GM21423 (cell line): ENCODE data around the gene S1PR4.

ENCODE experiments used
- ATAC-seq: cut with Tn5 transposase; IDR thresholded peaks from one replicate; pipeline ENCODE4 v1.9.1; 2021; ENCODE audit warnings: mild to moderate bottlenecking, moderate library complexity; ENCODE audit not compliant: unreplicated experiment

S1PR4 gene

GRCh38 chr19:3178377-3178972 is at the start of gene S1PR4:
Gene S1PR4 (plus strand): TSS chr19:3178769. CDS start chr19:3178793, 24 bp downstream.
- no peak for ATAC-seq

DNA sequence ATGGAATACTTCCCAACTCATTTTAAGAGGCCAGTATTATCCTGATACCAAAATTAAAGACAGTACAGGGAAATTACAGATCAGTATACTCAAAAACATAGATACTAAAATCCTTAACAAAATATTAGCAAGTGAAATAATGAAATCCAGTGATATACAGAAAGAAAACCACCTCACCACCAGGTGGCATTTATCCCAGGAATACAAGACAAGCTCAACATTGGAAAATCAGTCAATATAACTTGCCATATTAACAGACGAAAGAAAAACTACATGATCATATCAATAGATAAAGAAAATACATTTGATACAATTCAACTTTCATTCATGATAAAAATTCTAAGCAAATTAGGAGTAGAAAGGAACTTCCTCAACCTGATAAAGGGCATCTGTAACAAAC is 49.5 kb upstream of the S1PR4 start:
- no peak for ATAC-seq

GRCh38 chr19:3131168-3131567 is 47.4 kb upstream of the S1PR4 start:
- ATAC-seq: no peak

GRCh38 chr19:3132971-3133792 is 45.4 kb upstream of the S1PR4 start:
- ATAC-seq: peak; percentile 65

- ATAC-seq: no peak
Measured at GRCh38 chr19:3133793-3134116, 44.8 kb upstream of the S1PR4 start.

- peak; percentile 38 for ATAC-seq
Measured at GRCh38 chr19:3135961-3136683, 42.4 kb upstream of the S1PR4 start, which contains the start of gene GNA15. Gene GNA15 (plus strand): TSS chr19:3136033. CDS start chr19:3136451, 418 bp downstream.

DNA sequence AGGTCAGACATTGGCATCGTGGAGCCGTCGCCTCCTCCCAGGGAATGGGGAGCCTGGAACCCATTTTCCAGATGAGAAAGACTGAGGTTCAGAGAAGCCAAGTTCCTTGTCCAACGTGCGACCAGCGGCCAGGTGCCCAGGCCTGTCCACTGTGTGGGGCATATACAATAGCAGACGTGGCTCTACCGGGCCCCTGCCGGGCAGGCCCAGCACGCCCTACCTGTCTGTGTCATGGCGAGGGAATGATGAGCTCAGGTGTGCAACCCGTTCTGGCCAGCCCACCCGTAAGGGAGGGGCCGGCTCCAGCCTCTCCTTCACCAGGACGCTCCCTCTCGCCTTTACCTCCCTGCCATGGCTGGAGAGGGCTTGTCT is 41.9 kb upstream of the S1PR4 start:
- ATAC-seq: no peak

DNA sequence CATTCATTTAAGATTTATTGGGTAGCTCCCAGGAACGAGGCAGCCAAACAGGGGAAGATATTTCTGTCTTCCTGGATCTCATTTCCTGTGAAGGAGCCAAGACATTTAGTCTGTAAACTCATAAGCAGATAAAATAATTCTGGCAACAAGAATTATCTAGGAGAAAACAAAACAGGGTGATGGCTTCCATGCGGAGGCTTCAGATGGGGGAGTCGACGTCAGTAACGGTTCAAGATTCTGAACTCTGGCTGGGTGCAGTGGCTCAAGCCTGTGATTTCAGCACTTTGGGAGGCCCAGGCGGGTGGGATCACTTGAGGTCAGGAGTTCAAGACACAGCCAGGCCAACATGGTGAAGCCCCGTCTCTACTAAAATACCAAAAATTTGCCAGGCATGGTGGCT is 41.5 kb upstream of the S1PR4 start:
- no peak for ATAC-seq

DNA sequence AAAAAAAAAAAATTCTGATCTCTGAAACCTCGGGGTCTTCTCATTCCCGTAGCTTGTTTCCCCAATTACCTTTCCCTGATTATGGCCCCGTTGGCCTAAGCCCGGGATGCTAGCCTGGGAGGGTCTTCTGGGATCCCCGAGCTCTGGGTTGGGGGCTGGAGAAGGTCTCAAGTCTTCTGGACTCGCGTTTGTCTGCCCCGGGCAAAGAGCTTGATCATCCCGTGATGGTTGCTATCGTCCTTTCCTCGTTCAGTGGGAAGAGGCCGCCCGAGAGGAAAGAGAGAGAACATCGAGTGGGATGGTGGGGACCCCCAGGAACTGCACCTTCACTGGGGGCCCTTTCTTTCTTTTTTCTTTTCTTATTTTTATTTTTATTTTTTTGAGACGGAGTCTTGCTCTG is 40.3 kb upstream of the S1PR4 start:
- ATAC-seq: no peak

- ATAC-seq: no peak
Measured at GRCh38 chr19:3140667-3141038, 37.9 kb upstream of the S1PR4 start.

- no peak for ATAC-seq
Measured at GRCh38 chr19:3142292-3142670, 36.3 kb upstream of the S1PR4 start.

- no peak for ATAC-seq
Measured at GRCh38 chr19:3142781-3143337, 35.7 kb upstream of the S1PR4 start.

DNA sequence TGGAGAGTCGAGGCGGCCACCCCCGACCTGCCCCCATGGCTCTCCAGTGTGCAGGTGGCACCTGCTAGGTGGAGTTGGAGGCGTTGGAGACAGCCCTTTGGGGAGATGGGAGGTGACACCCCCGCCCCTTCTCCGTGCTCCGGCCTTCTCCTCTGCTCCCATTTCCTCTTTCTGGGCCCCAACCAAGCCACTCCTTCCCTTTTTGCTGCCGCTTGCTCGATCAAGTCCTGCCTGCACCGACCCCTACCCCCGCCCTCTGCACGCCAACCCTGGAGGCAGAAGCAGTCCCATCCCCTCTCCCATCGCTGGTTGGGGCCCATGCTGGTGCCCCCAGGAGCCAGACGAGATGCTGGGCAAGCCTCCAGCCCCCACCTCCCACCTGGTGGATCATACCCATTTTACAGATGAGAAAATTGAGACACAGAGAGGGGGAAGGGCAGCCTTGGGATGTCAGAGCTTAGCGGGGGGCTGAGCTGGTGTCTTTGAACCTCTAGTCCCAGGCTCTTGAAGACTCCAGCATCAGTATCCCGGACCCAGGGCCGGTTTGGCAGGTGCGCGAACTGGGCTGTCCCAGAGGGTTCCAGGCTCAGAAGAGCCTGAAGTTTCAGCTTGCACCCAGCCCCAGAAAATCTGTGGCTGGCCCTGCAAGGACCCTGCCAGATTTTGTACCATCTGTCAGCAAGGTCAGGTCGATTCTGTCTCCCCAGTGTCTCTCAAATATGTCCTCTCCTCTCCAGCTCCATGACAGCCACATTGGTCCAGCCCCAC is 32.5 kb upstream of the S1PR4 start:
- no peak for ATAC-seq

GRCh38 chr19:3146677-3147100 is 31.9 kb upstream of the S1PR4 start:
- ATAC-seq: no peak

GRCh38 chr19:3148503-3148902 is 30.1 kb upstream of the S1PR4 start:
- no peak for ATAC-seq

DNA sequence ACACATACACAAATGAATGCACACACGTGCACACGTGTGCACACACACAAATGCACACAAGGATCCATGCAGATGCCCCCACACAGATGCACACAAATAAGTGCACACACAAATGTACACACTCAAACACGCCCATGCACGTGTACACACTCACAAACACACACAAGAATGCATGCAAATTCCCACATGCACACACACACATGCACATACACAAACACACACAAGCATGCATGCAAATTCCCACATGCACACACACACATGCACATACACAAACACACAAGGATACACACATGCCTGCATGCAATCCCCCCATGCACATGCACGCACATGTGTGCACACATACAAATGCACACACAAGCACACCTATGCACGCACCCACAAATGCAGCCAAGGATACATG is 29.5 kb upstream of the S1PR4 start:
- no peak for ATAC-seq

- no peak for ATAC-seq
Measured at GRCh38 chr19:3149526-3150505, 28.8 kb upstream of the S1PR4 start.

DNA sequence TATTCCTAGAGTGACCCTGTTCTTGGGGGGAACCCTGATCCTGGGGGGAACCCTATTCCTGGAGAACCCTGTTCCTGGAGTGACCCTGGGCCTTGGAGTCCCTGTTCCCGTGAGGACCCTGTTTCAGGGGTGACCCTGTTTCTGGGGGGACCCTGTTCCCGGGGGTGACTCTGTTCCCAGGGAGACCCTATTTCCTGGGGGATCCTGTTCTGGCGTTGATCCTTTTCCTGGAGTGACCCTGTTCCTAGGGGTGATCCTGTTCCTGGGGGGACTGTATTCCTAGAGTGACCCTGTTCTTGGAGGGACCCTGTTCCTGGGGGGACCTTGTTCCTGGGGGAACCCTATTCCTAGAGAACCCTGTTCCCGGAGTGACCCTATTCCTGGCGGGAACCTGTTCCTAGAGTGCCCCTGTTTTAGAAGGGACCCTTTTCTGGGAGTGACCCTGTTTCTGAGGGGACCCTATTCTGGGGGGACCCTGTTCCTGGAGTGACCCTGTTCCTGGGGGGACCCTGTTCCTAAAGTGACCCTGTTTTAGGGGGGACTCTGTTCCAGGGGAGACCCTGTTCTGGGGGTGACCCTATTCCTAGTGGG is 27.7 kb upstream of the S1PR4 start:
- ATAC-seq: no peak
